A673 (cell line): ENCODE data around the gene RSU1. TPM values are rescaled to one million over a fixed set of nuclear protein-coding genes. Genes with fewer than 3 reads are reported as not detected.

Experiments
- BruUV-seq: library from RNA; stranded (reverse); fragments of 400-500 nt; replicated peaks from 2 replicates; lab custom pipeline; 2021; lab: Mats Ljungman, UMichigan
- CTCF ChIA-PET: fragments of 300-600 bp; sonication (Branson Sonifier 250); formaldehyde crosslinking; loops from one replicate; lab custom pipeline; 2022; ENCODE audit warnings: antibody characterized with exemption; lab: Charles Lee
- POLR2A ChIA-PET: fragments of 300-600 bp; sonication (Branson Sonifier 250); formaldehyde crosslinking; loops from one replicate; lab custom pipeline; 2022; ENCODE audit warnings: antibody characterized with exemption; ENCODE audit not compliant: low non-redundant PET; lab: Charles Lee
- DNase-seq: peaks from one replicate; pipeline ENCODE4 v3.0.0-alpha.2; 2015; ENCODE audit warnings: low spot score
- H3K27ac ChIP-seq: fragments of 200-600 bp; sonication (generic); 2 replicates; pipeline ENCODE4 v1.5.1; 2016; ENCODE audit warnings: mixed run types, low read depth, mild to moderate bottlenecking, mixed read lengths, antibody characterized with exemption, low read length; ENCODE audit not compliant: poor library complexity, severe bottlenecking
- H3K27me3 ChIP-seq: fragments of 200-600 bp; sonication (generic); replicated peaks from 2 replicates; pipeline ENCODE4 v1.6.1; 2017; ENCODE audit warnings: mixed run types, low read depth, mild to moderate bottlenecking, mixed read lengths, antibody characterized with exemption, low read length; ENCODE audit not compliant: insufficient read depth, poor library complexity
- H3K36me3 ChIP-seq: fragments of 200-600 bp; sonication (generic); 2 replicates; pipeline ENCODE4 v1.6.1; 2016; ENCODE audit warnings: mixed run types, mild to moderate bottlenecking, mixed read lengths, antibody characterized with exemption, low read length; ENCODE audit not compliant: insufficient read depth, poor library complexity, severe bottlenecking
- H3K4me1 ChIP-seq: fragments of 200-600 bp; sonication (generic); 2 replicates; pipeline ENCODE4 v1.6.1; 2017; ENCODE audit warnings: mixed run types, mild to moderate bottlenecking, mixed read lengths, antibody characterized with exemption, low read length; ENCODE audit not compliant: insufficient read depth, poor library complexity, severe bottlenecking
- H3K4me3 ChIP-seq: fragments of 200-600 bp; sonication (generic); 2 replicates; pipeline ENCODE4 v1.5.1; 2016; ENCODE audit warnings: low read depth, mixed run types, mild to moderate bottlenecking, mixed read lengths, low read length; ENCODE audit not compliant: poor library complexity, severe bottlenecking
- H3K9me3 ChIP-seq: fragments of 200-600 bp; sonication (generic); 2 replicates; pipeline ENCODE4 v1.6.1; 2016; ENCODE audit warnings: mixed run types, low read depth, mild to moderate bottlenecking, mixed read lengths, antibody characterized with exemption, low read length; ENCODE audit not compliant: poor library complexity, severe bottlenecking
- CTCF ChIP-seq: fragments of 300-800, 200-600 bp; sonication (generic); conservative IDR thresholded peaks from 2 replicates; pipeline ENCODE4 v1.5.1; 2017; ENCODE audit warnings: low read depth, mild to moderate bottlenecking, antibody characterized with exemption, low read length, moderate library complexity, mixed read lengths
- EZH2 ChIP-seq: fragments of 200-600 bp; sonication (generic); IDR thresholded peaks from 2 replicates; pipeline ENCODE4 v1.6.1; 2017; ENCODE audit warnings: borderline replicate concordance, low read depth, mild to moderate bottlenecking, mixed read lengths, antibody characterized with exemption, low read length; ENCODE audit not compliant: poor library complexity, severe bottlenecking
- intact Hi-C: fragments of 100-400 bp; cut with micrococcal nuclease; formaldehyde crosslinking; loops from one replicate; pipeline ENCODE4 v1.10.0; 2022; ENCODE audit not compliant: unreplicated experiment
- total RNA-seq: library from RNA; stranded (reverse); gene quantifications from 2 replicates; pipeline ENCODE4 v1.2.3, GENCODE V29; 2021

Gene RSU1
- total RNA-seq, 1 experiment from 2014 or later, result 64.0 TPM

- H3K9me3 ChIP-seq, result no peaks in the 10 kb centered on the region
- CTCF ChIA-PET, result no interaction called here
- H3K27ac ChIP-seq, result no peak overlapping the region
- H3K4me1 ChIP-seq, result peaks cover 5% of the 10 kb centered on the region
- H3K36me3 ChIP-seq, result no peaks in the 10 kb centered on the region
- intact Hi-C loops, result no loop called here
- DNase-seq, result peak; percentile 75
- H3K4me3 ChIP-seq, result no peak overlapping the region
- TF ChIP-seq CTCF (peak; percentile 73), EZH2 (no peak)
- no TSS peak for BruUV-seq
- no peaks in the 10 kb centered on the region for H3K27me3 ChIP-seq
- POLR2A ChIA-PET, result no interaction called here
These were observed 36.0 kb upstream of the RSU1 start for GRCh38 chr10:16853201-16853600.

GRCh38 chr10:16852624-16853023 lies 35.4 kb upstream of the RSU1 start:
- Histone ChIP-seq H3K27me3 (no peaks in the 10 kb centered on the region), H3K4me3 (no peak overlapping the region), H3K9me3 (no peaks in the 10 kb centered on the region), H3K4me1 (peaks cover 5% of the 10 kb centered on the region), H3K36me3 (no peaks in the 10 kb centered on the region), H3K27ac (no peak overlapping the region)
- no peak for TF ChIP-seq EZH2
- no peak for TF ChIP-seq CTCF
- DNase-seq, result no peak
- intact Hi-C loops, result no loop called here
- POLR2A ChIA-PET, result no interaction called here
- BruUV-seq, result no TSS peak
- CTCF ChIA-PET, result interaction anchor here (0.5 kb wide), 1 partner anchor 221 kb away, joined by 6 read pairs; no protein-coding TSS in a partner anchor

- ChIA-PET POLR2A (no interaction called here), CTCF (no interaction called here)
- Histone ChIP-seq H3K9me3 (no peaks in the 10 kb centered on the region), H3K36me3 (no peaks in the 10 kb centered on the region), H3K27me3 (no peaks in the 10 kb centered on the region), H3K4me1 (peaks cover 4% of the 10 kb centered on the region), H3K4me3 (no peak overlapping the region), H3K27ac (no peak overlapping the region)
- TF ChIP-seq CTCF (no peak), EZH2 (no peak)
- intact Hi-C loops, result no loop called here
- no TSS peak for BruUV-seq
- DNase-seq, result no peak
These were observed 31.4 kb upstream of the RSU1 start for GRCh38 chr10:16848562-16849154.
